Measurements from ENCODE around the gene COLEC11. TPM values are rescaled to one million over a fixed set of nuclear protein-coding genes. Genes with fewer than 3 reads are reported as not detected.

Gene COLEC11
- total RNA-seq, 1 donor from 2014 or later: not detected

GRCh38 chr2:3674066-3674845 is 79.3 kb downstream of the COLEC11 start:
- no peaks in the 10 kb centered on the region for H3K9me3 Mint-ChIP-seq (ENCODE audit: low read depth)

DNA sequence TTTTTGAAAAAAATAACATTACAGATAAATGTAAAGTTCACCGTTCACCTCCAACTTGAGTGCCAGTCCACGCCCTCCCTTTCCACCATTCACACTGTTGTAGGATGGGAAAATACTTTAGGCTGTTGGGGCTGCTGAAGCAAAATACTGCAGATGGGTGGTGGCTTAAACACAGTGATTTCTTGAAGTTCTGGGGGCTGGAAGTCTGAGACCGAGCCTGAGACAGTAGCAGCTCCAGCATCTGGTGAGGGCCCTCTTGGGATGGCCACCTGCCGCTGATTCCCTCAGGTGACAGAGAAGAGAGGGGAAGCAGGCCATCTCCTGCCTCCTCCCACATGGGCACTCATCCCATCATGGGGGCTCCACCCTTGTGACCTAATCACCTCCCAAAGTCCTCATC is 80.8 kb downstream of the COLEC11 start:
- no peak for DNase-seq (ENCODE audit: low spot score, unreplicated experiment)
- no peak overlapping the region for H3K27ac Mint-ChIP-seq
- H3K9me3 Mint-ChIP-seq (ENCODE audit: low read depth): no peaks in the 10 kb centered on the region

More at GRCh38 chr2:3674066-3674845, 79.3 kb downstream of the COLEC11 start:
- H3K27me3 Mint-ChIP-seq: peaks cover 18% of the 10 kb centered on the region
- H3K4me3 Mint-ChIP-seq (ENCODE audit: low read depth): no peak overlapping the region
- no peak for DNase-seq (ENCODE audit: low spot score, unreplicated experiment)
- TF ChIP-seq, protein P1, sequence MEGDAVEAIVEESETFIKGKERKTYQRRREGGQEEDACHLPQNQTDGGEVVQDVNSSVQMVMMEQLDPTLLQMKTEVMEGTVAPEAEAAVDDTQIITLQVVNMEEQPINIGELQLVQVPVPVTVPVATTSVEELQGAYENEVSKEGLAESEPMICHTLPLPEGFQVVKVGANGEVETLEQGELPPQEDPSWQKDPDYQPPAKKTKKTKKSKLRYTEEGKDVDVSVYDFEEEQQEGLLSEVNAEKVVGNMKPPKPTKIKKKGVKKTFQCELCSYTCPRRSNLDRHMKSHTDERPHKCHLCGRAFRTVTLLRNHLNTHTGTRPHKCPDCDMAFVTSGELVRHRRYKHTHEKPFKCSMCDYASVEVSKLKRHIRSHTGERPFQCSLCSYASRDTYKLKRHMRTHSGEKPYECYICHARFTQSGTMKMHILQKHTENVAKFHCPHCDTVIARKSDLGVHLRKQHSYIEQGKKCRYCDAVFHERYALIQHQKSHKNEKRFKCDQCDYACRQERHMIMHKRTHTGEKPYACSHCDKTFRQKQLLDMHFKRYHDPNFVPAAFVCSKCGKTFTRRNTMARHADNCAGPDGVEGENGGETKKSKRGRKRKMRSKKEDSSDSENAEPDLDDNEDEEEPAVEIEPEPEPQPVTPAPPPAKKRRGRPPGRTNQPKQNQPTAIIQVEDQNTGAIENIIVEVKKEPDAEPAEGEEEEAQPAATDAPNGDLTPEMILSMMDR (IDR thresholded peaks at IDR 0.05; ENCODE audit: unreplicated experiment): no peak
- H3K4me1 Mint-ChIP-seq (ENCODE audit: low read depth): no peaks in the 10 kb centered on the region
- no peaks in the 10 kb centered on the region for H3K36me3 Mint-ChIP-seq (ENCODE audit: insufficient read depth)
- no peak overlapping the region for H3K27ac Mint-ChIP-seq

GRCh38 chr2:3677436-3677835 is 82.5 kb downstream of the COLEC11 start:
- no peak overlapping the region for H3K27ac Mint-ChIP-seq
- H3K9me3 Mint-ChIP-seq (ENCODE audit: low read depth): no peaks in the 10 kb centered on the region
- H3K36me3 Mint-ChIP-seq (ENCODE audit: insufficient read depth): no peaks in the 10 kb centered on the region
- no peak overlapping the region for H3K4me3 Mint-ChIP-seq (ENCODE audit: low read depth)
- no peaks in the 10 kb centered on the region for H3K4me1 Mint-ChIP-seq (ENCODE audit: low read depth)
- no peak for DNase-seq (ENCODE audit: low spot score, unreplicated experiment)
- TF ChIP-seq, protein P1 (IDR thresholded peaks at IDR 0.05; ENCODE audit: unreplicated experiment): no peak
- peaks cover 21% of the 10 kb centered on the region for H3K27me3 Mint-ChIP-seq

More for the DNA sequence above, 80.8 kb downstream of the COLEC11 start:
- Mint-ChIP-seq H3K27me3 (peaks cover 21% of the 10 kb centered on the region), H3K4me3 (ENCODE audit: low read depth) (no peak overlapping the region), H3K4me1 (ENCODE audit: low read depth) (no peaks in the 10 kb centered on the region), H3K36me3 (ENCODE audit: insufficient read depth) (no peaks in the 10 kb centered on the region)
- TF ChIP-seq, protein P1 (IDR thresholded peaks at IDR 0.05; ENCODE audit: unreplicated experiment): no peak

DNA sequence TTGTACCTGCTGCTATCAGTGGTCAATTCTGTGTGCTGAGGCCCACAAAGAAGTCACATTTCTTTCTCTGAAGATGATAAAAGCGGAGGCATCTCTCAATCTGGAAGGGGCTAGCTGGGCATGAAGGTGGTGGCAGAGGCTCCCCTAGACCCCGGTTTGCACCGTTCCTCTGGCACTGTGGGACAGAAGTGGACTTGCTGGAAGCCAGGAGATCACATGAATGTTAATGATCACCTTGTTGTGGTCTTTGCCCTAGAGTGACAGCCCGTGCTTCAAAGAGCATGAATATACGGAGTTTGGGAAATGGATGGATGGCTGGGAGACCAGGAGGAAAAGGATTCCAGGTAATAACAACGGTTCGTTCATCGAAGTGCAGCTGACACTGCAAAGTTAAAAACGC is 83.3 kb downstream of the COLEC11 start:
- Mint-ChIP-seq H3K4me3 (ENCODE audit: low read depth) (no peak overlapping the region), H3K36me3 (ENCODE audit: insufficient read depth) (no peaks in the 10 kb centered on the region), H3K27ac (no peak overlapping the region), H3K4me1 (ENCODE audit: low read depth) (no peaks in the 10 kb centered on the region), H3K27me3 (peaks cover 21% of the 10 kb centered on the region), H3K9me3 (ENCODE audit: low read depth) (no peaks in the 10 kb centered on the region)
- TF ChIP-seq, protein P1 (IDR thresholded peaks at IDR 0.05; ENCODE audit: unreplicated experiment): no peak
- DNase-seq (ENCODE audit: low spot score, unreplicated experiment): no peak

DNA sequence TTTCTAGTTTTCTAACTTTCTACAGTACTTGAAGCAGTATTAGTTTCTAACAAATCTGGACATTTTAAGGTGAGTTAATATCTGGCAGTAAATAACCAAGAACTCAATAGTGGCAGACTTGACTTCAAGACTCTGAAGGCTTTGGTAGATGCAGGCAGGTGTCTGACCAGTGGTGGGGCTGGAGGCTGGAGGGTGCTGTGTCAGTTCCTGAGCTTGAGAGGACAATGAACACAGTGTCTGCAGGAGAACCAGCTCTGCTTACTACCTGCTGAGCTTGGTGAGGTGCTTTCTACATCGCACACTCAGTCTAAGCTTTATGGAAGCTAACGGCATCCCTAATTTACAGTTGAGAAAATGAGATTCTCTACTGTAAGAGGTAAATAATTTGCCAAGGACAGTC is 84.3 kb downstream of the COLEC11 start:
- DNase-seq (ENCODE audit: low spot score, unreplicated experiment): no peak
- no peaks in the 10 kb centered on the region for H3K4me1 Mint-ChIP-seq (ENCODE audit: low read depth)
- H3K27ac Mint-ChIP-seq: no peak overlapping the region
- H3K9me3 Mint-ChIP-seq (ENCODE audit: low read depth): no peaks in the 10 kb centered on the region
- no peak overlapping the region for H3K4me3 Mint-ChIP-seq (ENCODE audit: low read depth)
- H3K27me3 Mint-ChIP-seq: peaks cover 17% of the 10 kb centered on the region
- TF ChIP-seq, protein P1 (IDR thresholded peaks at IDR 0.05; ENCODE audit: unreplicated experiment): no peak
- H3K36me3 Mint-ChIP-seq (ENCODE audit: insufficient read depth): no peaks in the 10 kb centered on the region
